GM18508 (cell line): ENCODE measurements around the gene DNALI1.
"Not testable (repeated sequence)": the region's sequence is repeated elsewhere in the genome, so short reads cannot be mapped to it uniquely, and the experiment has no call there.

ENCODE experiments used
- ATAC-seq: cut with Tn5 transposase; IDR thresholded peaks from one replicate; pipeline ENCODE4 v1.9.1; 2021; ENCODE audit warnings: moderate number of reproducible peaks; ENCODE audit not compliant: insufficient read depth, unreplicated experiment

Gene DNALI1

DNA sequence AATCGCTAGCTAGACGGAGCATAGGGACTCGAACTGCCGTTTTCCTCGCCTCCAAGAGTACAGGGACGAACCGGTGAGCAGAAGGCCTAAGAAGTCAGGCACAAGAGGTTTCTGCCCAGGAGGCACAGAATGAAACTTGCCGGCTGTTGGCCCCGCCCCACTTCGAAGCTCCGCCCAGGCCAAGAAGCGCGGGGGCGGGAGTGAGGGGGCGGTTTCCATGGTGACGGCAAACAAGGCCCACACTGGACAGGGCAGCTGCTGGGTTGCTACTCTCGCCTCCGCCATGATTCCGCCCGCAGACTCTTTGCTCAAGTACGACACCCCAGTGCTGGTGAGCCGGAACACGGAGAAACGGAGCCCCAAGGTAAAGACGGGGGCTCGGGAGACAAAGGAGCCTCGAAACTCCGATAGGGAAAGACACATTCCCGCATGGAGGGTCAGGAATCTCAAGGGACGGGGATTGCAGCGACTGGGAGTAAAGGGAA lies at the start of gene DNALI1:
DNALI1 (plus strand) TSS at position 229 of the 485 bp plus-strand sequence; CDS start at position 284, 55 bp downstream.
- no peak for ATAC-seq

GRCh38 chr1:37509181-37509580 lies 47.6 kb upstream of the DNALI1 start:
- ATAC-seq: no peak

DNA sequence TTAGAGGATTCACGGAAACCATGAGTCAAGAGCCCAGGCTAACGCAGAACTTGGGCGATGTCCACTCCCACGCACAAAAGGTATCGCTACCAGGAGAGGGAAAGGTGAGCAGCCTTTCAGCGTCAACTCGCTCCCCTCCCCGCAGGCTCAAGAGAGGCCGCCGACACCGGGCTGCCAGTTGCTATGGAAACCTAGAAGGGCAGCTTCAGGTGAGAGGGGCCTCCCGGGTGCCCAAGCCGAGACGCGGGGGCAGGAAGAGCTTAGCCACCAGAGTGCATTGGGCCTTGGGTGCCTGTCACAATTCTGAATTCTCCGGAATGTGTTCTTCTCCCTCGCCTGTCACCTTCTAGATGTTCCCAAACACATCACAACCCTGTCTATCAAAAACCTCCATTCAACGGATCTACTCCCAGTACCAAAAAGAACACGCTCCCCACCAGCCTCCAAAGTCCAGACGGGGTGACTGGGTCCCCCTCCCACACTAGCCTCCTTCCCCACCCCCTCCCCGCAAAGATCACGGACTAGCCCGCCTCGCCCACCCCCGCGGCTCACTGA lies 42.9 kb upstream of the DNALI1 start:
- no peak for ATAC-seq

DNA sequence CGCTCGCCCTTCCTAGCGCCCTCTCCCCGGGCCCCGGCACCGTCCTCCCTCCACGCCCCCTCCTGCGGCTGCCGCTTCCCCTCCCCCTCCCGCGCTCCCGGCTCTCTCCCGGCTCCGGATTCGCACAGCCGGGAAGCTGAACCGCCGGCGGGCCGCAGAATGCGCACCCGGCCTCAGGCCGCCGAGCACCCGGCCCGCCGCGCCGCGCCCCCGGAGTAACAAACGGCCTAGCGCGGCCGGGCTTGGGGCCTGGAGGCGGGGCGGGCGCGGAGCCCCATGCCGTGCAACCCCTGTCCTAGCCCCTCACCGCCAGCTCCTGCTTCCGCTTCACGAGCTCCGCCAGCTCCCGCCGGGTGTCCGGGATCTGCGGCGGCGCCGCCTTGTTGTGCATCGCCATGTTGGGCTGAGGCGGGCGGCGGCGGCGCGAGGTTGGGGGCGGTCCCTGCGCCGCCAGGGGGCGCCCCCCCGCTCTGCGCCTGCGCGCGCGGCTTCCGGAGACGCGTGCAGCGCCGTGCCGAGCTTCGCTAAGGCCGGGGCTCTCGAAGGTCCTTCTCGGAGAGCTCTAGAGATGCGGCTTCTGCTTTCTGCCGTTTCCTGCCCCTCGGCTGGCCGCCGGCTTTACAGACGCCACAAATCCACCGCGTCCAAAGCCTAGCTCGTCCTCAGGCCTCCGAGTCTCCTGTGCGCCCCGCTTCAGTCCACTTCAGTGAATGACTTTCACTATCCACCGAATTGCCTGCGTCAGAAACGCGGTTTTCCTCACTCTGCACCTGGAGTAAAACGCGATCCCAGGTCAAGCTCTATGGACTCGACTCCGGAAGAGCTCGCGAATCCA lies 42.2 kb upstream of the DNALI1 start, which contains the start of gene MEAF6:
MEAF6 (minus strand) TSS at position 417 of the 835 bp plus-strand sequence; CDS start at position 397, 20 bp downstream.
- ATAC-seq: no peak

GRCh38 chr1:37515185-37516034 lies 41.3 kb upstream of the DNALI1 start:
- no peak for ATAC-seq

DNA sequence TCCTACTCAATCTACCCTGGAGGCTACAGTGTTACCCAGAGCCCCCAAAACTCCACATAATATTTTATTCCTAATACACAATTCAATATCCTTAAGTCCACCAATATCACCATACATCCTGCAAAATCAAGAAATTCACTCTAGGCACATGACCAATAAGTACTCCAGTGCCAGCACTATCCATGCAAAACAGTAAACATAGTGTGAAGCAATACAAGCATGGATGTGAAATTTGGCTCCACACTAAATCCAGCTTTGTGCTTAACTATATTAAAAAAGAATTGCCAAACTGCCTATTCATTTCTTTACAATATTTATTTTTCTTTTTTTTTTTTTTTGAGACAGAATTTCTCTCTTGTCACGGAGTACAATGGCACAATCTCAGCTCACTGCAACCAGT lies 39.2 kb upstream of the DNALI1 start:
- no peak for ATAC-seq

- not testable (repeated sequence) for ATAC-seq
Measured at GRCh38 chr1:37518241-37518640, 38.5 kb upstream of the DNALI1 start.

GRCh38 chr1:37518929-37519328 lies 37.8 kb upstream of the DNALI1 start:
- ATAC-seq: not testable (repeated sequence)

- ATAC-seq: no peak
Measured at GRCh38 chr1:37519613-37520012, 37.1 kb upstream of the DNALI1 start.

- not testable (repeated sequence) for ATAC-seq
Measured at GRCh38 chr1:37529888-37530287, 26.9 kb upstream of the DNALI1 start.

GRCh38 chr1:37532418-37533156 lies 24.2 kb upstream of the DNALI1 start:
- not testable (repeated sequence) for ATAC-seq

DNA sequence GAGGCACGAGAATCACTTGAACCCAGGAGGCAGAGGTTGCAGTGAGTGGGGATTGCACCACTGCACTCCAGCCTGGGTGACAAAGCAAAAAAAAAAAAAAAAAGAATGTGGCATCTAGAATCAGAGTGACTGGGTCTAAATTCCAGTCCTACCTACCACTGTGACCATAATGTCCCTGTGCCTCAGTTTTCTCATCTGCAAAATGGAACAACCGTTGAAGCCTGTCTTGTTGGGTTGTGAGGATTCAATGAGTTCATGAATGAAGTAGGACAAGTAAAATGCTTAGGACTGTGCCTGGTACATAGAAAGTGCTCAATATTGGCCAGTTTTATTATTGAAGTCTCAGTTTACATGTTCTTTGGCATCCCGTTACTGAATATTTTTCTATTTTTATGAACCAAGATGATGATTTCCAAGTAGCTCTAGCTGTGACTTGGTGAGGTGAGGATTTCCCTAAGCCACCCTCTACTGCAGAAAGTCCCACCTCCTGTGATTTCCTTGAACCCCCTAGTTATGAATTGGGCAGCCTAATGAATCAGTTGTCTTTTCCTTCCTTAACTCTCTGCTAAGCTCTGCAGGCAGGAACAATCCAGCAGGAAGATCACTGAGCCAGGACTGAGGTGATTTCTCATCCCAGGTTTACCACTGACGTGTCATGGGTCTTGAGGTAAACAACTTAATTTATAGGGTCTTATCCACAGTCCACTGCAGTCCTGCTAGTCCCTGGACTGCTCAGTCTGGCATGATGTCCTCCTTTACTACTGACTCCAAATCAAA lies 23.2 kb upstream of the DNALI1 start:
- ATAC-seq: no peak

- ATAC-seq: no peak
Measured at GRCh38 chr1:37537378-37537777, 19.4 kb upstream of the DNALI1 start.

- not testable (repeated sequence) for ATAC-seq
Measured at GRCh38 chr1:37539154-37539553, 17.6 kb upstream of the DNALI1 start.

DNA sequence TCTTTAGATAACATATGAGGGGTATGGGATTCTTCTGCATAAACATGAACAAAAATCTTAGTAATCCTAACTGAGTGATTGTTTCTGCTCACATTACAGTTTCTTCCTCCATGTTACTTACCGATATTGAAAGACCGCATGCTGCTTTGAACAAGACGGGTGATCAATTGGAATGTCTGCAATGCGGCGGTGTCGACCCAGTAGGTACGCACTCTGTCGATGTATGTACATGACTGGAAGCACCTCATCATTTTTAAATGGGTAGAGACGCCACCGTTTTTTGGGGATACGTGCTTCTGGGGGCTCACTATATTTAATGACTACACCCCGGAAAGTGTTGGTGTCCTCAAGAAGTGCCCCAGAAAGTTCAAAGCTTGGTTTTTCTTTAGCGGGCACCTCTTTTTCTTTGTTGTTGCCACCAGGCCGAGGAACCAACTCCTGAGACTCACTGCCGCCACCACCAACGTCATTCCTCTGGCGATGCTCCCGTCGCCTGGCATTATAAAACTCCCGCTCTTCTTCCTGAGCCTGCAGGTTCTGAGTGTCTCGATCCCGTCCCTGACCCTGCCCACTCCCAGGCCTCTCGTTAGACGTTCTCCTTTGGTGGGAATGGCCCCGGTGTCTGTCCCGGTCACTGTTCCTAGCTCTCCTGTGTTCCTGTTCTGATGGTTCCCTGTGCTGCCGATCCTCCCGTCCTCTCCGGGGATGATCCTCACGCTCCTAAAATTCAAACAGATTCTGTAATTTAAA lies 16.5 kb upstream of the DNALI1 start:
- ATAC-seq: no peak

DNA sequence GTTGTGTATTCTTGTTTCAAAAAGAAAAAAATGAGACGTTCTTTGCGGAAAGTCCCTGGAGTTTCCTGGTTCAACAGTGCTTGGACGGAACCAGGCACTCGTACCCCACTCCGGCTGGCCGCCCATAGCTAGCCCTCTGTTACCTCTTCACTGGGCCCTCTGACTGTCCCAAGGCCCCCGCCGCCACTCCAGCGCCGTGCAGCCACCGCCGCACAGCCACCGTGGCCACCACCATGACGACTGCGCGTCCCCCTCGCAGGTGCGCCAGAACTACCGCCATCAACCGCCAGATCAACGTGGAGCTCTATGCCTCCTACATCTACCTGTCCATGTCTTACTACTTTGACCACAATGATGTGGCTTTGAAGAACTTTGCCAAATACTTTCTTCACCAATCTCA lies 12.2 kb upstream of the DNALI1 start:
- ATAC-seq: no peak

DNA sequence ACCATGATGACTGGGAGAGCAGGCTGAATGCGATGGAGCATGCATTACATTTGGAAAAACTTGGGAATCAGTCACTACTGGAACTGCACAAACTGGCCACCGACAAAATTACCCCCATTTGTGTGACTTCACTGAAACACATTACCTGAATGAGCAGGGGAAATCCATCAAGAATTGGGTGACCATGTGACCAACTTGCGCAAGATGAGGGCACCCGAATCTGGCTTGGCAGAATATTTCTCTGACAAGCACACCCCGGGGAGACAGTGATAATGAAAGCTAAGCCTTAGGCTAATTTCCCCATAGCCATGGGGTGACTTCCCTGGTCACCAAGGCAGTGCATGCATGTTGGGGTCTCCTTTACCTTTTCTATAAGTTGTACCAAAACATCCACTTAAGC lies 11.7 kb upstream of the DNALI1 start:
- ATAC-seq: no peak

DNA sequence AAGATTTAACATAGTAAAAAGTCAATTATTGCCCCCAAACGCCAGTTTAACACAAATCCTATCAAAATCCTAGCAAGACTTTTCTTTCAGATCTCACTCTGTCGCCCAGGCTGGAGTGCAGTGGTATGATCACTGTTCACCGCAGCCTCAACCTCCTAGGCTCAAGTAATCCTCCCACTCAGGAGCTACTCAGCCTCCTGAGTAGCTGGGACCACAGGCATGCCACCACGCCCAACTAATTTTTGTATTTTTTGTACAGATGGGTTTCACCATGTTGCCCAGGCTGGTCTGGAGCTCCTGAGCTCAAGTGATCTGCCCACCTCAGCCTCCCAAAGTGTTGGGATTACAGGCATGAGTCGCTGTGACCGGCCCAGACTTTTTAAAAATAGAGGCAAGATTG lies 7.4 kb upstream of the DNALI1 start:
- no peak for ATAC-seq

DNA sequence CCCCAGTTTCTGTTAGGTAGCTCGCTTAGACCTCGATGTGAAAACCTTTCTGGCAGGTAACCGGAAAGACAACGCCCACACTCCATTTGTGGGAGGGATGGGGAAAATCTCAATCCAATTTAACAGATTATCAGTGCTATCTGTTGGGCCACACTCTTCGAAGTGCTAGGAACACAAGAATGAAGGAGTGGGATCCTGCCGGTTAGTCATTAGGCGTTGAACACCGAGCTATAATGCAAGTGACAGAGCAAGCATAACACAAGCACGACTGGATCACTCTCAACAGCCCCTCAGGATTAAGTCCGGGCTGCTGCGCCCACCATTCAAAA lies 3.2 kb upstream of the DNALI1 start:
- ATAC-seq: no peak
